Coronary artery (tissue), 2 donors: ENCODE results near the gene KLK7.
"Not testable (repeated sequence)": the region's sequence is repeated elsewhere in the genome, so short reads cannot be mapped to it uniquely, and the experiment has no call there.

Source experiments
- DNase-seq: peaks from one replicate; pipeline ENCODE4 v3.0.0-alpha.2; 2017; ENCODE audit warnings: low spot score
- H3K27ac ChIP-seq, 2 donors: fragments of 200-600 bp; sonication (generic); one replicate each; pipeline ENCODE4 v1.5.1; 2016 to 2019
- H3K4me3 ChIP-seq: fragments of 200-600 bp; sonication (generic); 2 replicates; pipeline ENCODE4 v1.5.1; 2016; ENCODE audit warnings: mild to moderate bottlenecking, moderate library complexity
- TF ChIP-seq, protein P1 (sequence below): fragments of 200-600 bp; sonication (generic); IDR thresholded peaks from one replicate; pipeline ENCODE4 v1.5.1; 2019; ENCODE audit warnings: antibody characterized with exemption

KLK7 gene

GRCh38 chr19:50978772-50979390, 4.8 kb downstream of the KLK7 start:
- DNase-seq: no peak
- TF ChIP-seq, protein P1, sequence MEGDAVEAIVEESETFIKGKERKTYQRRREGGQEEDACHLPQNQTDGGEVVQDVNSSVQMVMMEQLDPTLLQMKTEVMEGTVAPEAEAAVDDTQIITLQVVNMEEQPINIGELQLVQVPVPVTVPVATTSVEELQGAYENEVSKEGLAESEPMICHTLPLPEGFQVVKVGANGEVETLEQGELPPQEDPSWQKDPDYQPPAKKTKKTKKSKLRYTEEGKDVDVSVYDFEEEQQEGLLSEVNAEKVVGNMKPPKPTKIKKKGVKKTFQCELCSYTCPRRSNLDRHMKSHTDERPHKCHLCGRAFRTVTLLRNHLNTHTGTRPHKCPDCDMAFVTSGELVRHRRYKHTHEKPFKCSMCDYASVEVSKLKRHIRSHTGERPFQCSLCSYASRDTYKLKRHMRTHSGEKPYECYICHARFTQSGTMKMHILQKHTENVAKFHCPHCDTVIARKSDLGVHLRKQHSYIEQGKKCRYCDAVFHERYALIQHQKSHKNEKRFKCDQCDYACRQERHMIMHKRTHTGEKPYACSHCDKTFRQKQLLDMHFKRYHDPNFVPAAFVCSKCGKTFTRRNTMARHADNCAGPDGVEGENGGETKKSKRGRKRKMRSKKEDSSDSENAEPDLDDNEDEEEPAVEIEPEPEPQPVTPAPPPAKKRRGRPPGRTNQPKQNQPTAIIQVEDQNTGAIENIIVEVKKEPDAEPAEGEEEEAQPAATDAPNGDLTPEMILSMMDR: no peak
- no peak overlapping the region for H3K4me3 ChIP-seq
- no peak overlapping the region for H3K27ac ChIP-seq

DNA sequence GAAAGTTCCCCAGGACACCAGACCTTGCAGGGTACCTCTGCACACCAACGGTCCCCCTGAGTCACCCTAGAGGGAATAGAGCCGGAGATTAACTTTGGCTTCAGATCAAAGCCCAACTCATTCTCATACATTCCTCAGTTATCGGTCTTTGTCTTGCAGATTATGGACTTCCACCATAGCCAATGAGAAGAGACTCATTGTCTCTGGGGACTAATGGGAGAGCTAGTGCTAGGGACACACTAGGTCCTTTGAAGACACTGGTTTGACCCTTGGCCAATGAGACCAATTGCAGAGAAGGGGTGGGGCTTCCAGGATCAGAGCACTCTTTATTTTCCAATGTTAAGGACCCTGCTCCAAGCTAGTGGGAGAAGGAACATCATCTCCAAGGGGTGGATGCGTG, 6.1 kb downstream of the KLK7 start:
- TF ChIP-seq, protein P1: no peak
- no peak for DNase-seq
- Histone ChIP-seq H3K4me3 (no peak overlapping the region), H3K27ac (no peak overlapping the region)

DNA sequence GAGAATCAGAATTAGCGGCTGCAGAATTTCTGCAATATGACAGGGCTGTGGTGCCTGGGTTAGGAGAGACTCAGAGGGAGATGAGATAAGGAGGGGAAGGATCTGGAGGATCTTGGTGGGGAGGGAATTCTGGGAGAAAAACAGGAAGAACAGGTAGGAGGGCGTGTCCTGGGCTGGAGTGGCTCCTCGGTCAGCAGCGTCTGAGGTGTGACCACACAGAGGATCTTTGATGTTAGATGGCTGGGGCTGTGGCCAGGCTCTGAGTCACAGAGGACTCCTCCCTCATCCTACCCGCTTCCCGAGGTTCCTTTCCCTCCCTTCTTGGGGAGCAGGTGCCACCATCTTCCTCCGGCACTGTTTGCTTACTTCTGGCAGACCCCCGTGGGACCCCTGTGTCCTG, 8.0 kb downstream of the KLK7 start:
- no peak for DNase-seq
- no peak overlapping the region for H3K27ac ChIP-seq
- no peak overlapping the region for H3K4me3 ChIP-seq
- TF ChIP-seq, protein P1: no peak

DNA sequence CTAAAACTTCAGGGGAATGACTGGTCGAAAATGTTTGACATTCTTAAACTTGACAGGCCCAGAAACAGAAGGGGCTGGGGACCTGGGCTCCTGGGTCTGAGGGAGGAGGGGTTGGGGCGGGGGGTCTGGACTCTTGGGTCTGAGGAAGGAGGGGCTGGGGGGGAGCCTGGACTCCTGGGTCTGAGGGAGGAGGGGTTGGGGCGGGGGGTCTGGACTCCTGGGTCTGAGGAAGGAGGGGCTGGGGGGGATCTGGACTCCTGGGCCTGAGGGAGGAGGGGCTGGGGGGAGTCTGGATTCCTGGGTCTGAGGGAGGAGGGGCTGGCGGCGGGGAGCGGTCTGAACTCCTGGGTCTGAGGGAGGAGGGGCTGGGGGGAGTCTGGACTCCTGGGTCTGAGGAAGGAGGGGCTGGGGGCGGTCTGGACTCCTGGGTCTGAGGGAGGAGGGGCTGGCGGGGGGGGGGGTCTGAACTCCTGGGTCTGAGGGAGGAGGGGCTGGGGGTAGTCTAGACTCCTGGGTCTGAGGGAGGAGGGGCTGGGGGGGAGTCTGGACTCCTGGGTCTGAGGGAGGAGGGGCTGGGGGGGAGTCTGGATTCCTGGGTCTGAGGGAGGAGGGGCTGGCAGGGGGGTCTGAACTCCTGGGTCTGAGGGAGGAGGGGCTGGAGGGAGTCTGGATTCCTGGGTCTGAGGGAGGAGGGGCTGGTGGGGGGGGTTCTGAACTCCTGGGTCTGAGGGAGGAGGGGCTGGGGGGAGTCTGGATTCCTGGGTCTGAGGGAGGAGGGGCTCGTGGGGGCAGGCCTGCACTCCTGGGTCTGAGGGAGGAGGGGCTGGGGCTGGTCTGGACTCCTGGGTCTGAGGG, 8.8 kb downstream of the KLK7 start:
- TF ChIP-seq, protein P1: no peak
- DNase-seq: no peak
- no peak overlapping the region for H3K4me3 ChIP-seq
- no peak overlapping the region for H3K27ac ChIP-seq

- Histone ChIP-seq H3K27ac (no peak overlapping the region), H3K4me3 (no peak overlapping the region)
- DNase-seq: no peak
- TF ChIP-seq, protein P1: no peak
These were observed 10.8 kb downstream of the KLK7 start for GRCh38 chr19:50972795-50973376.

DNA sequence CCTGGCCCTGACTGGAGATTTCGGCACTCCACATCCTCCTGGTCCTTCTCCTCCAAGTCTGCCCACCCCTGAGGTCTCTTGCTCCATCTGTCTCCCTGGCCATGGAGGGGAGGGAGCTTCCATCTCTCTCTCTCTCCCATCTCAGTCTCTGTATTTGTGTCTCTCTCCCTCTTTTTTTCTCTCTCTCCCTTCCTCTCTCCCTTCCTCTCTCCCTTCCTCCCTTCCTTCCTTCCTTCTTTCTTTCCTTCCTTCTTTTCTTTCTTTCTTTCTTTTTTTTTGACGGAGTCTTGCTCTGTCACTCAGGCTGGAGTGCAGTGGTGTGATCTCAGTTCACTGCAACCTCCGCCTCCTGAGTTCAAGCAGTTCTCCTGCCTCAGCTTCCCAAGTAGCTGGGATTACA, 13.9 kb downstream of the KLK7 start:
- H3K27ac ChIP-seq, DNase-seq, H3K4me3 ChIP-seq: not testable (repeated sequence)

DNA sequence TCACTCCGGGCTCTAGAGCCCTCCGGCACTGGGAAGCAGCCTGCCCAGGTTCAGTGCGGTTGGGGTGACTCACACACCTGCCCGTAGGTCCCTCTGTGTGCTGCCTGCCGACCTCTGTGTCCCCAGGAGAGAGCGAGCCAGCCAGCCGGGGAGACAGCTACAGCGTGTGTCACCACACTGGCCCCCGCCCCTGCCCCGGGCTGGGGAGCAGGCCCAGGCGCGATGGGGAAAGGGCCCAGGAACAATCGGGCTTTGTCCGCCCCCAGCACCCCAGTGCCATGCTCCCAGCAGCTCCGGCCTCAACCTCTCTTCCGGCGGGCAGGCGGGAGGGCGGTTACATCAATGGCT, 14.3 kb downstream of the KLK7 start, which contains the start of gene KLK6:
Gene KLK6, minus strand, starts transcription at position 179 of the 348 bp plus-strand sequence. CDS start 1,487 bp downstream, outside the sequence.
- TF ChIP-seq, protein P1: no peak
- Histone ChIP-seq H3K4me3 (no peak within 1 kb of the TSS), H3K27ac (no peak within 1 kb of the TSS)
- DNase-seq: no peak
